Non-pigmented ciliary epithelial cell (primary cell): ENCODE results near the gene SMIM12.

ENCODE experiments used
- DNase-seq: peaks from one replicate; pipeline ENCODE4 v3.0.0-alpha.2; 2010; ENCODE audit warnings: low read depth

SMIM12 gene

GRCh38 chr1:34859446-34860200 lies at the start of gene SMIM12:
Gene SMIM12 (minus strand): TSS chr1:34859749. CDS start chr1:34855977, 3,772 bp downstream.
- peak; percentile 57 for DNase-seq

GRCh38 chr1:34908369-34908768 lies 48.8 kb upstream of the SMIM12 start:
- DNase-seq: no peak

DNA sequence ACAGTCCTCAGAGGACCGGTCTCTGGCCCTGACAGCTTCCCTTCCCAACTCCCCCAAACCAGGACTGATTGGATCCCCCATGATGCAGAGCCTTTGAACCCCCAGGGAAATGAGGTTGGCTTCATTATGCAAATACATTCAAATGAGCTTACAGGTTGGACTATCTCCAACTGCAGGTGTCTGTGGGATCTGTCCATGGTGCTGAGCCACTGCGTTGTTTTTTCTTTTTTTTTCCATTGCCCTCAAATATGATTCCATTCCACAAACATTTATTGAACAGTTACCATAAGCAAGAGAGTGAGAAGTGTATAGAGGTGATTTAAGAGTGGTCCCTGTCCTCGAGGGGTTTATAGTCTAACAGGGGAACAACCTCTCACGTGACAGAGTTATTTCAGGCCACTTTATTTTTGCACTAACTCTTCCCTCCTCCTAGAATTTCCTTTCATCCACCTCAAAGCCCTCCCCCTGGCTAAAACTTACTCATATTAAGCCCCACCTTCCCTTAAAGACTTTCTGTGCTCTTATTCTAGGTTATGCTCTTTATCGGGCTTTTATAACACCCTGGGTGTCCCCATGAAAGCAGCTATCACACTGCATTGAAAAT lies 48.0 kb upstream of the SMIM12 start:
- no peak for DNase-seq

GRCh38 chr1:34906756-34907155 lies 47.2 kb upstream of the SMIM12 start:
- DNase-seq: no peak

- no peak for DNase-seq
These were observed 46.7 kb upstream of the SMIM12 start for GRCh38 chr1:34906222-34906621.

- DNase-seq: no peak
These were observed 45.5 kb upstream of the SMIM12 start for GRCh38 chr1:34905098-34905459.

DNA sequence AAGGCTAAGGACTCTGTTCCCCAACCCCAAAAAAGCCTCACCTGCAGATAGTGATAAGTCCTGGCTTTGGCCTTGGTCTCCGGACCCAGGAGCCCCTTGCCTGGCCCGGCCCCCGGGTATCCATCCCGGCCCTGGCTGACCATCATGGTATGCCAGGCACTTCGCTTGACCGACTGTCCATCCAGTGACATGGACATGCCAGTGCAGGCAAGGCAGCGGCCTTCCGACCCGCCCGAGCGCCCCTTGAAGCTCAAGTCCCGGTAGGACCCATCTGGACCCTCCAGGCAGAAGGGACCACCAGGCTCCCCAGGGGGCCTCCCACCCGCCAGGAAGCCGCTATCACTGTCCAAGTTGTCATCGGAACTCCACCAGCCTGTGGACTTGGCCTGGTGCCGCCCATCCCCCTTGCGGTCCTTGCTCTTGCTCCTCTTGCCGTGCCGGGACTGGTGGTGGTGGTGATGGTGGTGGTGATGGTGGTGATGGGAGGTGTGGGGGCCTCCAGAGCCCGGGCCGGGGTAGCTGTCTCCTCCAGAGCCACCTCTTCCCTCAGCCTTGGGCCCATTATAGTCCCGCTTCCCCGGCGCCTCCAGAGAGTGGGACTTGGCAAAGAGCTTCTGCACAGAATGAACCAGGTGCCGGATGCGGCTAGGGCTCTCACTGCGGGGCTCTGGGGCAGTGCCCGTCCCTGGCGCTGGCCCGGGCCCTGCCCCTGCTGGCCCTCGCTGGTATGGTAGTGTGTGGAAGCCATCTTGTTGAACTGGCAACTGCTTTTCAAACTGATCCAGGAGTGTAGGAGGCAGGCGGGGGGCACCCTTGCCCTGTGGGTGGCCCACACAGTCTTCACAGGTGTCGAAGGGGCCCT lies 44.9 kb upstream of the SMIM12 start:
- no peak for DNase-seq

- no peak for DNase-seq
These were observed 42.4 kb upstream of the SMIM12 start for GRCh38 chr1:34901919-34902318.

DNA sequence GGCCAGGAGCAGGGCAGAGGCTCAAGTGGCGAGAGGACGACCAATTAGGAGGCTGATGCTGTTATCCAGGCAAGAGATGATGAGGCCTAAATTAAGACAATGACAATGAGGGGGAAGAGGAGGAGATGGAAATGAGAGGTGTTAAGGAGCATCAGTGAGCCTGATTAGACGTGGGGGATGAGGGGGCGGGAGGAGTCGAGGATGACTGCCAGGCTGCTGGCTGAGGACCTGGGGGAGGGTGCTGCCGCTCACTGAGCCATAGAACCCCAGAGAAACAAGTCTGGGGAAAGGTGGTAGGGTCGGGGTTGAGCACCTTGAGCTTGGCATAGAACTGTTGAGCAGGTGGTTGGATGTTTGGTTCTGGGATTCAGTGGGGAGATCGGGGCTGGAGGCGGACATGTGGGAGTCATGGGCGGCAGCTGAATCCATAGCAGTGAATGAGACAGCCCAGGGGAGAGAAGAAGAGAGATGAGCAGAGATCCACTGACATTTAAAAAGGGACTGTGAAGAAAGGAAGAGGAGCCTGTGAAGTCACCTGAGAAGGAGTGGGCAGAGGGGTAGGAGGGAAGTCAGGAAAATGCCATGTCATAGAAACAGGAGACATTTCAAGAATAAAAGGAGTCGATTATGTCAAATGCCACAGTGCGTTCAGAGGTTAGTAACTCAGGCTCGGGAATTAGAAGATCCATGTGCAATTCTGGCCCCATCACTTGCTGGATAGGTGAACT lies 41.4 kb upstream of the SMIM12 start:
- DNase-seq: no peak

DNA sequence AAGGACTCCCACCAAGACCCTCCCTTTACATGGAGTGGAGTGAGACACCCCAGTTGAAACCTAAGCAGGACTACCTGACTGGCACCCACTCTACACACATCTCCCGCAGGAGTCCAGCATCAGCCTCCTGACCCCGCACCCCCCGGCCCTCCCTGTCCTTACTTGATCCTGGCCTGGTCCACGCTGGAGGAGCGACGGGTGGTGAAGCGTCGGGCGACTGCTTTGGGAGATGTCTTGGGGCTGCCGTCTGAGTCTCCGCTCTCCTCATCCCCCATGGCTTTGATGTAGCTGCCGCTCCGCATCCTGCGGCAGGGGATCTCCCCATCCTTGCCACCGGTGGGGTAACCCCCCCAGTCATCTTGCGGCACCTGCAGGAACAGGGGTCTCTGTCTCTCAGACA lies 40.4 kb upstream of the SMIM12 start:
- no peak for DNase-seq

- no peak for DNase-seq
These were observed 39.9 kb upstream of the SMIM12 start for GRCh38 chr1:34899471-34899870.

GRCh38 chr1:34898330-34898761 lies 38.8 kb upstream of the SMIM12 start:
- no peak for DNase-seq

- no peak for DNase-seq
These were observed 37.1 kb upstream of the SMIM12 start for GRCh38 chr1:34896612-34897011.

DNA sequence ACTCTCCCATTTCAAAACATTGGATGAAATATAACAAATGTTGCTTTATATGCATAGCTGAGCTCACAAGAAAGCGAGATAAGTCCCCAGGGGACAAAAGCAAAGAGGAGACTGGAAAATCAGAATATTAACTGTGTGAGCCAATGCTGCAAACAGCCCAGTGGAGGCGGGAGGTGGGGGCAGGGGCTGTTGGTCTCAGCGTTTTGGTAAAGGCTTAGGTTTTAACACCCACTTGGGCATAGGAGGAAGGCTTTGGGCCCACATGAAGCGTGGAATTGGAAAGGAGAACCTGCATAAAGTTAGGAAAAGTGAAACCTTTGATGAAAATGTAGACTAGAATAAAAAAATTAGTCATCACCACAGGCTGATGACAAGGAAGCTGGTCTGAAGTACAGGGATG lies 30.2 kb upstream of the SMIM12 start:
- no peak for DNase-seq

DNA sequence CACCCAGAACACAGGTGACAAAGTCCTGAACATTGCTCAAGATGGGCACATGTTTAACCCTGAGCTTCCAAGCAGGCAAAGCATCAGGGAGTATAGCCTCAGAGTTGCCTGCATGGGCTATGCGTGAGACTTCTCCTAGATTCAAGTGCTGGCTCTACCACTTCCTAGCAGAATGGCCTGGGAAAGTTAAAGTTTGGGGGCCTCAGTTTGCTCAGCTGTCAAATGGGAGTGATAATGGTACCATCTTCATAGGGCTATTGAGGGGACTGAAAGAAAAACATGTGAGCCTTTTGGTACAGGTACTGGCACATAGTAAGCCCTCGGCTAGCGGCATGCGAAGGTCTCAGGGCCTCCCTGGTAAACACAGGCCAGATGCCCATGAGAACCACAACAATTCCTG lies 28.0 kb upstream of the SMIM12 start:
- no peak for DNase-seq

DNA sequence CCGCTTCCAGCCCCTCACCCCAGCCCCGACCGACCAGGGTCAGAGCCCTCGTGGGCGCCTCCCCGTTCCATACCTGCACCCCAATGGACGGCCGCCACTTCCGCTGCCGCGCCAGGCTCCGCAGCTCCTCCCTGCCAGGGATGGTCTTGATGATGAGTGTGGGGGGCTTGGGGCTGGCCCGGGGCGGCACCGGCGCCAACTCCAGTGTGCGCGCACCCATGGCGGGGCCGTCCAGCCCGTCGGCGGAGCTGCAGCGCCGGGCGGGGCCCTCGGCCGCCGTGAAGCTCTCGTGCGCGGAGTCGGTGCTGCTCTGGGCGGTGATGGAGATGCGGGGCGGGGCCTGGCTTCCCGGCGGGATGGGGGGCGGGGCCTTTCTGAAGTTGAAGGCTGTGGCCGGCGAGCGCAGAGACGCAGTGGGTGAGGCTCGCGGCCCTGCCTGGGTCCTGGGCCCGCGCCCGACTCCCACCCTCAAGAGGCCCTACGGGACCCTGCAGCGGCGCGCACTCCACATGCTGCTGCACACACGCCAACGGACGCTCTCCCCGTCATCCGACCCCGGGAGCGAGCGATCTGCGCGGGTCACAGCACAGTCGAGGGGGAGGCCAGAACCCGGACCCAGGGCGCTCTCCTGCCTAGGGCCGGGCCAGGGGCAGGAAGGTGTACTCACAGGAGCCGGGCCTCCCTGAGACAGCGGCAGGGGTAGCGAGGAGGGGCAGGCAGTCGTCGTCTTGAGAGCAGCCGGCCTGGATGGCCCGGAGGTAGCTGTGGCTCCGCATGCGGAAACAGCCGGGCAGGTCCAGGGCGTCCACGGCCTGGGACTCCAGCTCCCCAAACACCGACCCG lies 26.1 kb upstream of the SMIM12 start:
- no peak for DNase-seq

- DNase-seq: no peak
These were observed 25.4 kb upstream of the SMIM12 start for GRCh38 chr1:34884961-34885360.

DNA sequence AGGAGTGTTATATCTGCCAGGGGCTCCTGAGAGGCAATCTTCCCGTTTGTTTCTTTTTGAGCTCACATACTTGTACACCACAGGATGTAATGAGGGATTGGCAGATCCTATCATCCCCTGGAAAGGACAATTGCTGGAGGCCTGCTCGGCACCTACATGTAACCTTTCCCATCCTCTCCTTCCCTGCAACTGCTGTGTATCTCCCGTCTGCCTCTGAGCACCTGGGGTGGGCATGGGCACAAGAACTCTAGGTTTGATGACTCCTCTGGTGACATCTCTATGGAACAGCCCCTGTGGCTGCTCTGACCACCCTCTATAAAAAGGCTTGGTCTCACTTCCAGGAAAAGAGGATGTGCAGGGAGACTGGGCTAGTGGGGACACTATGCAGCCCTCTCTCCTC lies 25.0 kb upstream of the SMIM12 start:
- DNase-seq: no peak

GRCh38 chr1:34879230-34879629 lies 19.7 kb upstream of the SMIM12 start:
- DNase-seq: no peak

GRCh38 chr1:34876406-34876805 lies 16.9 kb upstream of the SMIM12 start:
- DNase-seq: no peak

GRCh38 chr1:34874296-34874952 lies 14.9 kb upstream of the SMIM12 start:
- no peak for DNase-seq
